Osteocyte (in vitro differentiated cells): ENCODE results near the gene STRN4. TPM values are rescaled to one million over a fixed set of nuclear protein-coding genes. Genes with fewer than 3 reads are reported as not detected.

Experiments
- DNase-seq: peaks from one replicate; pipeline ENCODE4 v3.0.0; 2021; ENCODE audit warnings: mixed read lengths; ENCODE audit not compliant: unreplicated experiment; ENCODE audit errors: extremely low spot score
- H3K27ac Mint-ChIP-seq: one replicate; pipeline ENCODE4 v1.8.0; 2021; ENCODE audit warnings: mild to moderate bottlenecking, mixed read lengths; ENCODE audit not compliant: unreplicated experiment
- H3K27me3 Mint-ChIP-seq: one replicate; pipeline ENCODE4 v1.8.0; 2021; ENCODE audit warnings: mixed read lengths; ENCODE audit not compliant: unreplicated experiment
- H3K36me3 Mint-ChIP-seq: one replicate; pipeline ENCODE4 v1.8.0; 2021; ENCODE audit warnings: mixed read lengths; ENCODE audit not compliant: unreplicated experiment
- H3K4me1 Mint-ChIP-seq: one replicate; pipeline ENCODE4 v1.8.0; 2021; ENCODE audit warnings: mixed read lengths; ENCODE audit not compliant: unreplicated experiment
- H3K4me3 Mint-ChIP-seq: one replicate; pipeline ENCODE4 v1.8.0; 2021; ENCODE audit warnings: mild to moderate bottlenecking, moderate library complexity, mixed read lengths; ENCODE audit not compliant: unreplicated experiment
- H3K9me3 Mint-ChIP-seq: one replicate; pipeline ENCODE4 v1.8.0; 2021; ENCODE audit warnings: mixed read lengths; ENCODE audit not compliant: unreplicated experiment
- total RNA-seq: library from RNA; stranded (reverse); gene quantifications from 2 replicates; pipeline ENCODE4 v1.2.1, GENCODE V29; 2021
- TF ChIP-seq, protein P1 (sequence below): fragments of 200-600 bp; sonication (generic); IDR thresholded peaks from 2 replicates; pipeline ENCODE4 v1.5.0; 2021; ENCODE audit warnings: antibody characterized with exemption, mild to moderate bottlenecking, moderate library complexity

STRN4 gene
- total RNA-seq, 1 donor from 2014 or later, result 93.5 TPM

DNA sequence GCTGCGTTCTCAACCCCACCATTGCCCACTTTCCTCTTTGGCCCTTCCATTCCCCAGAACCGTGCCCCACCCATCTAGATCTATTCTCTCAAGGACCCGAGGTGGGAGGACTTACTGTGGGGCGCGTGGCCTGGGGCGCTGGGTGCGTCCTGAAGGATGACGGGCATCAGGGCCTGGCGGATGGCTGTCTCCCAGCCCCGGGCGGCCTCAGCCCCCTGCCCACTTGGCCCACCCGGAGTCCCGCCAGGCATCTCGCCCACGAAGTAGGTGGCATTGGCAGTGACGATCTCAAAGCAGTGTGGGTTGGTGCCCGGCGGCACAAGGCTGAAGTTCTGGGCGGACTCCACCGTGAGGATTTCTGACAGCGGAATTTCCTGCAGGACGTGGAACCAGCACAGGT, 52.5 kb downstream of the STRN4 start:
- H3K27ac Mint-ChIP-seq, result no peak overlapping the region
- no peak for DNase-seq
- no peak overlapping the region for H3K4me3 Mint-ChIP-seq
- H3K4me1 Mint-ChIP-seq, result peaks cover 1% of the 10 kb centered on the region
- peaks cover 45% of the 10 kb centered on the region for H3K36me3 Mint-ChIP-seq
- H3K27me3 Mint-ChIP-seq, result no peaks in the 10 kb centered on the region
- TF ChIP-seq, protein P1, sequence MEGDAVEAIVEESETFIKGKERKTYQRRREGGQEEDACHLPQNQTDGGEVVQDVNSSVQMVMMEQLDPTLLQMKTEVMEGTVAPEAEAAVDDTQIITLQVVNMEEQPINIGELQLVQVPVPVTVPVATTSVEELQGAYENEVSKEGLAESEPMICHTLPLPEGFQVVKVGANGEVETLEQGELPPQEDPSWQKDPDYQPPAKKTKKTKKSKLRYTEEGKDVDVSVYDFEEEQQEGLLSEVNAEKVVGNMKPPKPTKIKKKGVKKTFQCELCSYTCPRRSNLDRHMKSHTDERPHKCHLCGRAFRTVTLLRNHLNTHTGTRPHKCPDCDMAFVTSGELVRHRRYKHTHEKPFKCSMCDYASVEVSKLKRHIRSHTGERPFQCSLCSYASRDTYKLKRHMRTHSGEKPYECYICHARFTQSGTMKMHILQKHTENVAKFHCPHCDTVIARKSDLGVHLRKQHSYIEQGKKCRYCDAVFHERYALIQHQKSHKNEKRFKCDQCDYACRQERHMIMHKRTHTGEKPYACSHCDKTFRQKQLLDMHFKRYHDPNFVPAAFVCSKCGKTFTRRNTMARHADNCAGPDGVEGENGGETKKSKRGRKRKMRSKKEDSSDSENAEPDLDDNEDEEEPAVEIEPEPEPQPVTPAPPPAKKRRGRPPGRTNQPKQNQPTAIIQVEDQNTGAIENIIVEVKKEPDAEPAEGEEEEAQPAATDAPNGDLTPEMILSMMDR, result no peak
- no peaks in the 10 kb centered on the region for H3K9me3 Mint-ChIP-seq

DNA sequence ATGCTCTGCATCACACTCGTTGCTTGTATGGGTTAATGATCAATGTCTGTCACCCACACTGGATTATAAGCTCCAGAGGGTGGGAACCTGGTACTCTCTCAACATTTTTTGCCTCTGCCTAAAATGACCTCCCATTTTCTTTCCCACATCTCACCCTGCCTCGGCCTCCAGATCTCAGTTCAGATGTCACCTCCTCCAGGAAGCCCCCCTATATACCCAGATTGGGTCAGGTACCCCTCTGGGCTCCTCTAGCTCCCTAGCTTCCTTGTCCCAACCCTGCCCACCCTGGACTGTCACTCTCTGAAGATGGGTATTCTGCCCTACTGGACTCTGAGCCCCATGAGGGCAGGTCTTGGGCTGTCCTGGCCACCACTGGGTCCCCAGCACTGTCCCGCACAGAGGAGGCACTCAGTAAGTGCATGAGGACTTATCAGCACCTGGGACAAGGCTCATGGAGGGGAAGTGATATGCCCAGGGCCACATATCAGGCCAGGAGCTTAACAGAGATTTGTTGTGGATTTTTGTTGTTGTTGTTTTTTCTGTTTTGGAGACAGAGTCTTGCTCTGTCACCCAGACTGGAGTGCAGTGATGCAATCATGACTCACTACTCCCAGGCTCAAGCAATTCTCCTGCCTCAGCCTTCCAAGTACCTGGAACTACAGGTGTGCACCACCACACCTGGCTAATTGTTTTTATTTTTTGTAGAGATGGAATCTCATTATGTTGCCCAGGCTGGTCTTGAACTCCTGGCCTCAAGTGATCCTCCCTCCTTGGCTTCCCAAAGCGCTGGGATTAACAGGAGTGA, 53.1 kb downstream of the STRN4 start:
- peaks cover 1% of the 10 kb centered on the region for H3K4me1 Mint-ChIP-seq
- H3K36me3 Mint-ChIP-seq, result peaks cover 48% of the 10 kb centered on the region
- no peak overlapping the region for H3K4me3 Mint-ChIP-seq
- H3K27ac Mint-ChIP-seq, result no peak overlapping the region
- no peaks in the 10 kb centered on the region for H3K27me3 Mint-ChIP-seq
- TF ChIP-seq, protein P1, result no peak
- no peaks in the 10 kb centered on the region for H3K9me3 Mint-ChIP-seq
- no peak for DNase-seq

DNA sequence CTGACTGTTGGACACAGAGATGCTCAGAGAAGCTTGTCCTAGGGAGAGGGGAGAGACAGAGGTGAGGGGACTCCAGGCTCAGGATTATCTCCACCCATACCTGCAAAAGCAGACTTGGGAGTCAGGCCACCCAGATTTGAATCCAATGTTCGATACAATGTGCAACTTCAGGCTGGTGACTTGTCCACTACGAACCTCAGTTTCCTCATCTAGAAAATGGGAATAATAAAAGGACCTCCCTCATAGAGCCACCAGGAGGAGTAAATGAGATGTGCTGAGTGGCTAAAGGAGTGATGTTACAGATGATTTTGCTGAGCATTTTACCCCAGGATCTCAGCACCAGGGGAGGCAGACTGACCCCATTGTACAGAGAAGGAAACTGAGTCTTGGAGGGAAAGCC, 54.3 kb downstream of the STRN4 start:
- H3K4me1 Mint-ChIP-seq, result no peaks in the 10 kb centered on the region
- no peak for DNase-seq
- H3K36me3 Mint-ChIP-seq, result peaks cover 50% of the 10 kb centered on the region
- no peak overlapping the region for H3K4me3 Mint-ChIP-seq
- H3K27me3 Mint-ChIP-seq, result no peaks in the 10 kb centered on the region
- TF ChIP-seq, protein P1, result no peak
- H3K9me3 Mint-ChIP-seq, result no peaks in the 10 kb centered on the region
- no peak overlapping the region for H3K27ac Mint-ChIP-seq

DNA sequence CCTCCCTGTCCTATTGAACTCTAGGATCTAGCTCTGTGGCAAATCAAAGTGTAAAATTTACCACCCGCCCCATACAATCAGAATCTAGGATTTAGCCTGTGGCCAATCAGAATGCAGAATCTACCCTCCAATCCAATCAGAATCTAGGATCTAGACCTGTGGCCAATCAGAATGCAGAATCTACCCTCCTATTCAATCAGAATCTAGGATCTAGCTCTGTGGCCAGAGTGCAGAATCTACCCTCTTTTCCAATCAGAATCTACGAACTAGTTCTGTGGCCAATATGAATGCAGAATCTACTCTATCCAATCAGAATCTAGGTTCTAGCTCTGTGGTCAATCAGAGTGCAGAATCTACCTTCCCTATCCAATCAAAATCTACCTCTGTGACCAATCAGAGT, 55.1 kb downstream of the STRN4 start:
- peaks cover 49% of the 10 kb centered on the region for H3K36me3 Mint-ChIP-seq
- no peaks in the 10 kb centered on the region for H3K4me1 Mint-ChIP-seq
- DNase-seq, result no peak
- H3K27ac Mint-ChIP-seq, result no peak overlapping the region
- no peaks in the 10 kb centered on the region for H3K9me3 Mint-ChIP-seq
- H3K27me3 Mint-ChIP-seq, result no peaks in the 10 kb centered on the region
- no peak overlapping the region for H3K4me3 Mint-ChIP-seq
- TF ChIP-seq, protein P1, result no peak

DNA sequence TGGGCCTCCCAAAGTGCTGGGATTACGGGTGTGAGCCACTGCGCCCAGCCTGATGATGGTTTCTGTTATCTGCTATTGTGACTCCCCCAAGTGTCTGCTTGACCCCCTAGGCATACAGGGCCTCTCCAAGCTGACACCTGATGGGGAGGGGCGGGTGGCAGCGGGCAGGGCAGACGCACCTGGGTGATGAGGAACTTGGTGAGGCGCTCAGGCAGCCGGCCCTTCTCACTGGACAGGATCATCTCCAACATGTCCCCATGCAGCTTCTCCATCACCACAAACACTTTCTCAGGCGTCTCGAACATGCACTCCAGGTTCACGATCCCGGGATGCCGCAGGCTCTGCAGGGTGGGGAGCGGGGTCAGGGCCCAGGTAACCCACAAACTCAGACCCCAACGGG, 56.9 kb downstream of the STRN4 start:
- Mint-ChIP-seq H3K9me3 (no peaks in the 10 kb centered on the region), H3K4me1 (no peaks in the 10 kb centered on the region), H3K27me3 (no peaks in the 10 kb centered on the region), H3K27ac (no peak overlapping the region), H3K36me3 (peaks cover 44% of the 10 kb centered on the region), H3K4me3 (no peak overlapping the region)
- TF ChIP-seq, protein P1, result no peak
- no peak for DNase-seq
